Spleen (tissue), 11 donors: Measurements from ENCODE around the gene RAD51B. TPM values are rescaled to one million over a fixed set of nuclear protein-coding genes. Genes with fewer than 3 reads are reported as not detected.
A peak's percentile ranks its signal among the peaks of the same experiment; 100 is the strongest.

ENCODE experiments used
- DNase-seq: peaks from one replicate; pipeline ENCODE4 v3.0.0-alpha.2; 2020
- H3K27ac ChIP-seq, 8 donors: fragments of 200-600 bp; sonication (generic) in 7 of 8; 1 replicate in 4 of 8; 2 replicates in 4 of 8; pipeline versions ENCODE4 v1.5.0 to v1.8.0; 2016 to 2021; ENCODE audit warnings: inconsistent platforms in 4 of 8, mild to moderate bottlenecking in 4 of 8, moderate library complexity in 1 of 8
- H3K27me3 ChIP-seq, 7 donors: fragments of 200-600 bp; sonication (generic) in 6 of 7; replicated peaks in 1 of 7; 1 replicate in 4 of 7; 2 replicates in 3 of 7; pipeline versions ENCODE4 v1.5.0 to v1.8.0; 2016 to 2021; ENCODE audit warnings: inconsistent platforms in 3 of 7, mild to moderate bottlenecking in 1 of 7
- H3K36me3 ChIP-seq, 6 donors: fragments of 200-600 bp; sonication (generic) in 5 of 6; 1 replicate in 4 of 6; 2 replicates in 2 of 6; pipeline versions ENCODE4 v1.5.0 to v1.8.0; 2016 to 2021; ENCODE audit warnings: inconsistent platforms in 2 of 6
- H3K4me1 ChIP-seq, 6 donors: fragments of 200-600 bp; sonication (generic) in 5 of 6; 1 replicate in 3 of 6; 2 replicates in 3 of 6; pipeline versions ENCODE4 v1.5.0 to v1.8.0; 2016 to 2021; ENCODE audit warnings: inconsistent platforms in 3 of 6
- H3K4me3 ChIP-seq, 8 donors: fragments of 200-600 bp; sonication (generic) in 7 of 8; 1 replicate in 4 of 8; 2 replicates in 4 of 8; pipeline versions ENCODE4 v1.5.0 to v1.8.0; 2016 to 2021; ENCODE audit warnings: inconsistent platforms in 4 of 8, mild to moderate bottlenecking in 4 of 8, moderate library complexity in 2 of 8
- H3K9me3 ChIP-seq, 8 donors: fragments of 200-600 bp; sonication (generic) in 7 of 8; 1 replicate in 4 of 8; 2 replicates in 4 of 8; pipeline versions ENCODE4 v1.5.0 to v1.8.0; 2016 to 2021; ENCODE audit warnings: inconsistent platforms in 4 of 8
- POLR2A ChIP-seq, 3 donors: fragments of 450-650 bp; IDR thresholded peaks; one replicate each; pipeline ENCODE4 v1.5.1; 2017; ENCODE audit warnings: antibody characterized with exemption in 3 of 3, mild to moderate bottlenecking in 1 of 3
- POLR2AphosphoS5 ChIP-seq, 3 donors: sonication (generic); formaldehyde crosslinking; IDR thresholded peaks; one replicate each; pipeline ENCODE4 v1.5.1; 2017; ENCODE audit warnings: antibody characterized with exemption in 3 of 3
- WGBS, 5 donors: extraction: QIAGEN DNeasy Blood & Tissue Kit in 3 of 5; methylation state at CpG; one replicate each; pipeline versions ENCODE4 v1.1.5 to v1.1.7; 2013 to 2018; 5-methylcytosine and 5-hydroxymethylcytosine counted together
- intact Hi-C: fragments of 100-400 bp; cut with DNase I; formaldehyde crosslinking; loops from one replicate; pipeline ENCODE4 v1.15.0; 2023; ENCODE audit warnings: low total_unique reads
- polyA plus RNA-seq, 3 donors: library from polyadenylated mRNA; stranded (reverse); fragments of 200-250 nt; gene quantifications; one replicate each; pipeline ENCODE4 v1.2.1, GENCODE V29; 2013
- total RNA-seq, 7 donors: library from RNA; depleted of rRNA in 3 of 7; stranded (reverse); fragments of >200 nt in 3 of 7; fragmentation: NEBNext Ultra II Directional in 4 of 7; extraction: Animal tissue kit (Norgen Biotek cat#: 25700) in 4 of 7; gene quantifications; one replicate each; pipeline versions ENCODE4 v1.1.0 to v1.2.1, GENCODE V29; 2016 to 2021
- TF ChIP-seq, protein P1 (sequence below), 11 experiments: fragments of 200-600 bp in 7 of 11; fragments of 450-650 bp in 4 of 11; sonication (generic) in 4 of 11; IDR thresholded peaks in 8 of 11; conservative IDR thresholded peaks in 3 of 11; 1 replicate in 7 of 11; 2 replicates in 4 of 11; pipeline versions ENCODE4 v1.4.0 to v1.8.0; 2016 to 2021; ENCODE audit warnings: antibody characterized with exemption in 11 of 11, inconsistent platforms in 4 of 11, mild to moderate bottlenecking in 1 of 11
- donor health status: healthy with polysubstance abuse.
- donor health status: DM: no; HTN: no; CAD: no; lungs with moderate emphysema.
- donor health status: DM: no; HTN: no; CAD: no.
- donor health status: Bipolar disorder and iron deficiency.
- donor health status: healthy.
- donor health status: DM: no; HTN: no; CAD: no.
- donor health status: DM: yes; HTN: yes; CAD: no.

RAD51B gene
- total and polyA plus RNA-seq, 10 donors, result 4.2 to 43.7 (median 29.8) TPM

DNA sequence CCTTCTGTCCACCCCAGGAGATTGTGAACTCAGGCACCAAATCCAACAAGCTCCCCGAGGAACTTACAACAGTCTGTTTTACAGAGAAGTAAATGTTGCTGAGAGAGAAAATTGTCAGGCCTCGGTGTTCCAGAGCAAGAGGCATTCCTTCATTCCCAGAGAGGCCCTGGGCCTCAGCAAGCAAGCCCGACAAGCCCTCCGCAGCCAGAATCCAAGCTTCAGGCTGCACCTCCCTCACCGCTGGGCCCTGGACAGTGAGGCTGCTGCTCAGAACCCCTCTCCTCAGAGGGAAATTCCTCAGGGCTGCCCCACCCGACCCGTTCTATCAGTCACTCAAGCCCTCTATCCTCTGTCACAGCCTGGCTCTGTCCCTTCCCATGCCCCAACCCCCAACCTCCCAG lies 916.9 kb downstream of the RAD51B start:
- no peak for TF ChIP-seq POLR2AphosphoS5 (IDR thresholded peaks at IDR 0.05)
- TF ChIP-seq POLR2A (IDR thresholded peaks at IDR 0.05), result no peak
- intact Hi-C loops, result no loop called here
- DNase-seq, result no peak
- peak overlapping the region in 6 of 8 donors; percentile 31 to 90 (median 62) for H3K27ac ChIP-seq
- WGBS, 5 donors, result 61 to 78% (median 71%) methylated on average over 5 to 7 of the region's 7 CpGs
- H3K4me1 ChIP-seq, result peaks cover 21 to 87% (median 52%) of the 10 kb centered on the region in 6 donors
- peaks cover 0 to 4% (median 0%) of the 10 kb centered on the region in 8 donors for H3K9me3 ChIP-seq
- H3K27me3 ChIP-seq, result no peaks in the 10 kb centered on the region
- H3K36me3 ChIP-seq, result no peaks in the 10 kb centered on the region
- no peak overlapping the region for H3K4me3 ChIP-seq

DNA sequence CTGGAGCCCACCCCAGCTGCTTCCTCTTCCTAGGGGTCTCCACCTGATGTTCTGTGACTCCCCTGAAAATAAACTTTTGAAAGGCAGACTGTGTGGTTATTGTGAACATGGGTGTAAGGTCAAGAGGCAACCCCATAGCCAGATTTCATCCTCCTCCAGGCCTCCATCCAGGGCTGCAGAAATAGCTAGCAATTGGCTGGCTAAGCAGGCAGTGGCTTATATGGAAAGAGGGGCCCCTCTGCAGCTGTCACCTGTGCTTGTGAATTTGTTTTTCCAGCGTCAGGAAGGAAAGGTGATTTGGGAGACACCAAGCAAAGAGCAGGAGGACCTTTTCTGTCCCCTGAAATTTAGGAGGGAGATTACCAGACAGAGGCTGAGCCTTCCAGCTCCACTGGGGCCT lies 917.5 kb downstream of the RAD51B start:
- no peak for DNase-seq
- Histone ChIP-seq H3K27me3 (no peaks in the 10 kb centered on the region), H3K27ac (peak overlapping the region in 2 of 8 donors; percentile 79 to 90), H3K4me1 (peaks cover 23 to 89% (median 58%) of the 10 kb centered on the region in 6 donors), H3K36me3 (no peaks in the 10 kb centered on the region), H3K4me3 (no peak overlapping the region), H3K9me3 (peaks cover 0 to 4% (median 0%) of the 10 kb centered on the region in 8 donors)
- intact Hi-C loops, result no loop called here
- 79 to 94% (median 90%) methylated on average over 1 of the region's 1 CpG for WGBS, 5 donors
- TF ChIP-seq POLR2AphosphoS5 (IDR thresholded peaks at IDR 0.05), result no peak
- TF ChIP-seq, protein P1, sequence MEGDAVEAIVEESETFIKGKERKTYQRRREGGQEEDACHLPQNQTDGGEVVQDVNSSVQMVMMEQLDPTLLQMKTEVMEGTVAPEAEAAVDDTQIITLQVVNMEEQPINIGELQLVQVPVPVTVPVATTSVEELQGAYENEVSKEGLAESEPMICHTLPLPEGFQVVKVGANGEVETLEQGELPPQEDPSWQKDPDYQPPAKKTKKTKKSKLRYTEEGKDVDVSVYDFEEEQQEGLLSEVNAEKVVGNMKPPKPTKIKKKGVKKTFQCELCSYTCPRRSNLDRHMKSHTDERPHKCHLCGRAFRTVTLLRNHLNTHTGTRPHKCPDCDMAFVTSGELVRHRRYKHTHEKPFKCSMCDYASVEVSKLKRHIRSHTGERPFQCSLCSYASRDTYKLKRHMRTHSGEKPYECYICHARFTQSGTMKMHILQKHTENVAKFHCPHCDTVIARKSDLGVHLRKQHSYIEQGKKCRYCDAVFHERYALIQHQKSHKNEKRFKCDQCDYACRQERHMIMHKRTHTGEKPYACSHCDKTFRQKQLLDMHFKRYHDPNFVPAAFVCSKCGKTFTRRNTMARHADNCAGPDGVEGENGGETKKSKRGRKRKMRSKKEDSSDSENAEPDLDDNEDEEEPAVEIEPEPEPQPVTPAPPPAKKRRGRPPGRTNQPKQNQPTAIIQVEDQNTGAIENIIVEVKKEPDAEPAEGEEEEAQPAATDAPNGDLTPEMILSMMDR (IDR thresholded peaks at IDR 0.05 in 8 of 11, conservative IDR thresholded peaks at IDR 0.05 in 3 of 11), result no peak
- no peak for TF ChIP-seq POLR2A (IDR thresholded peaks at IDR 0.05)

DNA sequence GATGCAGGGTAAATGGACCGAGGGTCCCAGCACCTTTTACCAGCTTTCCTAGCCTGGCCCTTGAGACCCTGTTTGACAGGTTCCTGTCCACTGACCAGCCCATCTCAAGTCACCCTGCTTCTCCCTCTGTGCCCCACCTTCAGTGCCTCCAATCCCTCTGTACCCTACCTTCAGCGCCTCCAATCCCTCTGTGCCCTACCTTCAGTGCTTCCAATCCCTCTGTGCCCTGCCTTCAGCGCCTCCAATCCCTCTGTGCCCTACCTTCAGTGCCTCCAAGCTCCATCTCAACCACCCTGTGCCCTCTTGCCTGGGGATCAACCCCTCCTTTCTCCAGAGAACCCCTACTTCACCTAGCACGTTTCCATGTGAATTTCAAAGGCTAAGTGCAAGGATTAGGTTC lies 919.0 kb downstream of the RAD51B start:
- H3K4me1 ChIP-seq, result peaks cover 21 to 89% (median 52%) of the 10 kb centered on the region in 6 donors
- WGBS, 5 donors, result 83 to 93% (median 91%) methylated on average over 4 of the region's 4 CpGs

DNA sequence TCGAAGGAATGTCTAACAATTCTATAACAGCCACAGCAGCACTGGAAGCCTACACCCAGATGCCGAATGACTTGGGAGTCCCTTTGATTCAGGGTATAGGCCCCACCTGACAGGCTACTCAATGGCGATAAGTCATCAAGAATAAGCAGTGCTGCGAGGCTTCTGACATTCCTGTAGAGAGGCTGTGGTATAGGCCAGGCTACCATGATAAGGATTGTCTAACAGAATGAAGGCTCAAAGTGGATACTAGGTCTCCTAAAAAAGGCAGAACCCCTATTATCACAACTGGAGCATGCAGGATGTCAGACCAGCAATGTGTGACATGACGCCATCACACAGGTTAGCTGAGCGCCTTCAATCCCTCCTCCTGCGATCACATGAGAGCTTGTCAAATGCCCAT lies 920.1 kb downstream of the RAD51B start:
- no peak overlapping the region for H3K27ac ChIP-seq
- no peak for DNase-seq
- intact Hi-C loops, result no loop called here
- TF ChIP-seq POLR2AphosphoS5 (IDR thresholded peaks at IDR 0.05), result no peak
- no peak for TF ChIP-seq POLR2A (IDR thresholded peaks at IDR 0.05)
- TF ChIP-seq, protein P1 (IDR thresholded peaks at IDR 0.05 in 8 of 11, conservative IDR thresholded peaks at IDR 0.05 in 3 of 11), result no peak
- H3K4me3 ChIP-seq, result no peak overlapping the region
- H3K36me3 ChIP-seq, result no peaks in the 10 kb centered on the region
- 88 to 97% (median 96%) methylated on average over 7 of the region's 7 CpGs for WGBS, 5 donors
- peaks cover 0 to 4% (median 0%) of the 10 kb centered on the region in 8 donors for H3K9me3 ChIP-seq
- peaks cover 12 to 80% (median 40%) of the 10 kb centered on the region in 6 donors for H3K4me1 ChIP-seq
- peaks cover 0 to 3% (median 0%) of the 10 kb centered on the region in 7 donors for H3K27me3 ChIP-seq

More for the DNA sequence above, 919.0 kb downstream of the RAD51B start:
- H3K36me3 ChIP-seq, result no peaks in the 10 kb centered on the region
- TF ChIP-seq POLR2A (IDR thresholded peaks at IDR 0.05) (no peak), POLR2AphosphoS5 (IDR thresholded peaks at IDR 0.05) (no peak)
- TF ChIP-seq, protein P1 (IDR thresholded peaks at IDR 0.05 in 8 of 11, conservative IDR thresholded peaks at IDR 0.05 in 3 of 11), result no peak
- H3K4me3 ChIP-seq, result no peak overlapping the region
- H3K27ac ChIP-seq, result no peak overlapping the region
- no peak for DNase-seq
- intact Hi-C loops, result no loop called here
- peaks cover 0 to 4% (median 0%) of the 10 kb centered on the region in 8 donors for H3K9me3 ChIP-seq
- H3K27me3 ChIP-seq, result no peaks in the 10 kb centered on the region
